H9 (cell line): Measurements from ENCODE around the gene LRRC7. TPM values are rescaled to one million over a fixed set of nuclear protein-coding genes. Genes with fewer than 3 reads are reported as not detected.

ENCODE experiments used
- DNase-seq: peaks from one replicate; pipeline ENCODE4 v3.0.0-alpha.2; 2017
- H2AFZ ChIP-seq: one replicate; pipeline ENCODE4 v1.6.1; 2013; ENCODE audit warnings: mild to moderate bottlenecking, low read length, control low read depth, moderate library complexity
- H2AK5ac ChIP-seq: 2 replicates; pipeline ENCODE4 v1.6.1; 2013; ENCODE audit warnings: low read length, control low read depth, mixed read lengths; ENCODE audit not compliant: insufficient read length
- H2BK120ac ChIP-seq: one replicate; pipeline ENCODE4 v1.6.1; 2013; ENCODE audit warnings: low read depth, mild to moderate bottlenecking, low read length, control low read depth, inconsistent platforms; ENCODE audit not compliant: poor library complexity, severe bottlenecking
- H2BK12ac ChIP-seq: 2 replicates; pipeline ENCODE4 v1.6.1; 2013; ENCODE audit warnings: low read length, control low read depth, mixed read lengths, low read depth; ENCODE audit not compliant: insufficient read length
- H2BK15ac ChIP-seq: 2 replicates; pipeline ENCODE4 v1.6.1; 2013; ENCODE audit warnings: low read depth, low read length, control low read depth
- H2BK20ac ChIP-seq: one replicate; pipeline ENCODE4 v1.6.1; 2013; ENCODE audit warnings: low read depth, mild to moderate bottlenecking, low read length, control low read depth, inconsistent platforms; ENCODE audit not compliant: poor library complexity, severe bottlenecking
- H2BK5ac ChIP-seq: 2 replicates; pipeline ENCODE4 v1.6.1; 2013; ENCODE audit warnings: low read length, control low read depth, mixed read lengths; ENCODE audit not compliant: insufficient read length
- H3K14ac ChIP-seq: 2 replicates; pipeline ENCODE4 v1.6.1; 2013; ENCODE audit warnings: low read length, control low read depth; ENCODE audit not compliant: insufficient read depth
- H3K18ac ChIP-seq: 2 replicates; pipeline ENCODE4 v1.6.1; 2013; ENCODE audit warnings: low read depth, mild to moderate bottlenecking, mixed read lengths, low read length, control low read depth; ENCODE audit not compliant: insufficient read length
- H3K23ac ChIP-seq: 2 replicates; pipeline ENCODE4 v1.6.1; 2013; ENCODE audit warnings: low read length, control low read depth, mixed read lengths, low read depth; ENCODE audit not compliant: insufficient read length
- H3K23me2 ChIP-seq: 2 replicates; pipeline ENCODE4 v1.6.1; 2013; ENCODE audit warnings: low read depth, mild to moderate bottlenecking, mixed read lengths, low read length, control low read depth; ENCODE audit not compliant: insufficient read length, poor library complexity, severe bottlenecking
- H3K27ac ChIP-seq: 2 replicates; pipeline ENCODE4 v1.5.1; 2013; ENCODE audit warnings: low read length, control low read depth, mixed read lengths, low read depth; ENCODE audit not compliant: insufficient read length
- H3K27me3 ChIP-seq: 2 replicates; pipeline ENCODE4 v1.6.1; 2013; ENCODE audit warnings: low read length, control low read depth, inconsistent platforms; ENCODE audit not compliant: insufficient read depth
- H3K4ac ChIP-seq: 2 replicates; pipeline ENCODE4 v1.6.1; 2013; ENCODE audit warnings: low read depth, mild to moderate bottlenecking, control low read depth, inconsistent platforms, low read length, moderate library complexity
- H3K4me1 ChIP-seq: 2 replicates; pipeline ENCODE4 v1.6.1; 2013; ENCODE audit warnings: low read length, control low read depth, inconsistent platforms; ENCODE audit not compliant: insufficient read depth
- H3K4me2 ChIP-seq: 2 replicates; pipeline ENCODE4 v1.6.1; 2013; ENCODE audit warnings: low read length, control low read depth, mixed read lengths; ENCODE audit not compliant: insufficient read length, insufficient read depth
- H3K56ac ChIP-seq: 2 replicates; pipeline ENCODE4 v1.6.1; 2013; ENCODE audit warnings: low read depth, mild to moderate bottlenecking, mixed read lengths, low read length, control low read depth; ENCODE audit not compliant: insufficient read length
- H3K79me1 ChIP-seq: 2 replicates; pipeline ENCODE4 v1.6.1; 2013; ENCODE audit warnings: low read depth, mild to moderate bottlenecking, moderate library complexity, low read length, control low read depth, inconsistent platforms; ENCODE audit not compliant: insufficient read depth, poor library complexity, severe bottlenecking
- H3K79me2 ChIP-seq: 2 replicates; pipeline ENCODE4 v1.6.1; 2013; ENCODE audit warnings: low read length, control low read depth, inconsistent platforms; ENCODE audit not compliant: insufficient read depth
- H3K9ac ChIP-seq: 2 replicates; pipeline ENCODE4 v1.6.1; 2013; ENCODE audit warnings: low read length, control low read depth, mixed read lengths; ENCODE audit not compliant: insufficient read length; ENCODE audit errors: extremely low read depth
- H3K9me3 ChIP-seq: one replicate; pipeline ENCODE4 v1.6.1; 2013; ENCODE audit warnings: low read depth, low read length, inconsistent platforms; ENCODE audit not compliant: control insufficient read depth
- H3T11ph ChIP-seq: one replicate; pipeline ENCODE4 v1.6.1; 2013; ENCODE audit warnings: mild to moderate bottlenecking, low read length, control low read depth, inconsistent platforms
- H4K20me1 ChIP-seq: one replicate; pipeline ENCODE4 v1.6.1; 2013; ENCODE audit not compliant: control insufficient read depth, insufficient read length, insufficient read depth
- H4K5ac ChIP-seq: 2 replicates; pipeline ENCODE4 v1.6.1; 2013; ENCODE audit warnings: low read depth, mild to moderate bottlenecking, mixed read lengths, low read length, control low read depth; ENCODE audit not compliant: insufficient read length
- H4K8ac ChIP-seq: replicated peaks from 2 replicates; pipeline ENCODE4 v1.6.1; 2013; ENCODE audit warnings: low read length, control low read depth, mixed read lengths, low read depth; ENCODE audit not compliant: insufficient read length
- H4K91ac ChIP-seq: 2 replicates; pipeline ENCODE4 v1.6.1; 2013; ENCODE audit warnings: low read depth, mild to moderate bottlenecking, moderate library complexity, mixed read lengths, low read length, control low read depth; ENCODE audit not compliant: insufficient read length
- H3K27ac Mint-ChIP-seq, 3 experiments: 2 replicates in 2 of 3; 3 replicates in 1 of 3; pipeline ENCODE4 v1.8.0; 2020 to 2021; ENCODE audit warnings: mixed read lengths in 3 of 3, mild to moderate bottlenecking in 1 of 3, moderate library complexity in 1 of 3
- H3K27me3 Mint-ChIP-seq: 2 replicates; pipeline ENCODE4 v1.8.0; 2021; ENCODE audit warnings: low read depth, mild to moderate bottlenecking, moderate library complexity, mixed read lengths
- H3K36me3 Mint-ChIP-seq, 3 experiments: 2 replicates in 2 of 3; 3 replicates in 1 of 3; pipeline ENCODE4 v1.8.0; 2020 to 2021; ENCODE audit warnings: low read depth in 3 of 3, mixed read lengths in 3 of 3; ENCODE audit not compliant: insufficient read depth in 1 of 3
- H3K4me1 Mint-ChIP-seq, 2 experiments: 2 replicates each; pipeline ENCODE4 v1.8.0; 2020; ENCODE audit warnings: mixed read lengths in 2 of 2
- H3K4me3 Mint-ChIP-seq, 2 experiments: 2 replicates in 1 of 2; 3 replicates in 1 of 2; pipeline ENCODE4 v1.8.0; 2020 to 2021; ENCODE audit warnings: mild to moderate bottlenecking in 2 of 2, mixed read lengths in 2 of 2, moderate library complexity in 1 of 2
- H3K9me3 Mint-ChIP-seq, 2 experiments: 2 replicates in 1 of 2; 3 replicates in 1 of 2; pipeline ENCODE4 v1.8.0; 2020; ENCODE audit warnings: mild to moderate bottlenecking in 2 of 2, mixed read lengths in 2 of 2, moderate library complexity in 1 of 2
- CTCF ChIP-seq: fragments of 200-600 bp; sonication (generic); conservative IDR thresholded peaks from 3 replicates; pipeline ENCODE4 v1.8.0; 2021; ENCODE audit warnings: antibody characterized with exemption, mild to moderate bottlenecking
- WGBS: extraction: QIAGEN DNeasy Blood & Tissue Kit; methylation state at CpG from one replicate; pipeline ENCODE4 v1.1.7; 2013; ENCODE audit warnings: missing lambda C conversion rate, low lambda C conversion rate, mixed read lengths; ENCODE audit not compliant: insufficient read length; ENCODE audit errors: extremely low coverage; 5-methylcytosine and 5-hydroxymethylcytosine counted together
- total RNA-seq: library from RNA; stranded (reverse); gene quantifications from 2 replicates; pipeline ENCODE4 v1.2.1, GENCODE V29; 2021

LRRC7 gene
- total RNA-seq, 1 experiment from 2014 or later = not detected

GRCh38 chr1:69765951-69766350 is 198.2 kb downstream of the LRRC7 start:
- Histone ChIP-seq H3K79me2 (no peaks in the 10 kb centered on the region), H3K18ac (no peak overlapping the region), H2AK5ac (no peak overlapping the region), H3T11ph (no peak overlapping the region), H3K4ac (no peak overlapping the region), H3K27ac (no peak overlapping the region), H3K4me1 (no peaks in the 10 kb centered on the region), H3K9me3 (no peaks in the 10 kb centered on the region), H3K56ac (no peak overlapping the region), H3K14ac (no peak overlapping the region), H3K27me3 (no peaks in the 10 kb centered on the region), H4K8ac (no peak overlapping the region), H4K91ac (no peak overlapping the region), H2AFZ (no peak overlapping the region), H2BK15ac (no peak overlapping the region), H4K20me1 (no peaks in the 10 kb centered on the region), H2BK5ac (no peak overlapping the region), H3K79me1 (no peaks in the 10 kb centered on the region), H3K23me2 (no peaks in the 10 kb centered on the region), H2BK20ac (no peak overlapping the region), H3K23ac (no peak overlapping the region), H3K4me2 (no peak overlapping the region), H3K9ac (no peak overlapping the region), H2BK120ac (no peak overlapping the region), H2BK12ac (no peak overlapping the region), H4K5ac (no peak overlapping the region)
- H3K9me3 Mint-ChIP-seq = no peaks in the 10 kb centered on the region
- no peak overlapping the region for H3K27ac Mint-ChIP-seq
- TF ChIP-seq CTCF = no peak
- no peak for DNase-seq
- no peaks in the 10 kb centered on the region for H3K4me1 Mint-ChIP-seq
- no peaks in the 10 kb centered on the region; the same call in none of the 2 replicates for H3K27me3 Mint-ChIP-seq
- H3K4me3 Mint-ChIP-seq = no peak overlapping the region
- no CpG with 5 or more reads among the region's 2 CpGs for WGBS
- no peaks in the 10 kb centered on the region for H3K36me3 Mint-ChIP-seq
